Posterior vena cava (tissue), 2 donors: ENCODE results near the gene CD163L1. TPM values are rescaled to one million over a fixed set of nuclear protein-coding genes. Genes with fewer than 3 reads are reported as not detected.
"Not testable (repeated sequence)": the region's sequence is repeated elsewhere in the genome, so short reads cannot be mapped to it uniquely, and the experiment has no call there.

Experiments
- DNase-seq: peaks from one replicate; pipeline ENCODE4 v3.0.0-alpha.2; 2020; ENCODE audit warnings: low spot score
- intact Hi-C, 2 donors: fragments of 100-400 bp; cut with DNase I; formaldehyde crosslinking; loops; one replicate each; pipeline versions ENCODE4 v1.14.1 to v1.14.2; 2022 to 2023
- long read RNA-seq, 2 donors: library from polyadenylated mRNA; unstranded; transcript quantifications; one replicate each; pipeline ENCODE4 v2.0.0, GENCODE V29; 2020 to 2021
- total RNA-seq, 2 donors: library from RNA; stranded (reverse); fragmentation: NEBNext Ultra II Directional; extraction: Animal tissue kit (Norgen Biotek cat#: 25700); gene quantifications; one replicate each; pipeline ENCODE4 v1.2.1, GENCODE V29; 2021
- donor health status: DM: yes; HTN: yes; CAD: no.
- donor health status: DM: yes; HTN: yes; CAD: no.

The CD163L1 gene
- 10 to 100 TPM in 1 of 2 donors, 1 to 10 TPM in 1; 7.7 to 10.5 TPM for total RNA-seq
- long read RNA-seq, donor 1, partial matches to known transcripts, result 0 of 2 reads
- long read RNA-seq, donor 1, other reads (novel, unspliced or antisense), result 2 of 2 reads
- long read RNA-seq, donor 2, partial matches to known transcripts, result 0 of 1 reads
- long read RNA-seq, donor 2, other reads (novel, unspliced or antisense), result 1 of 1 reads

DNA sequence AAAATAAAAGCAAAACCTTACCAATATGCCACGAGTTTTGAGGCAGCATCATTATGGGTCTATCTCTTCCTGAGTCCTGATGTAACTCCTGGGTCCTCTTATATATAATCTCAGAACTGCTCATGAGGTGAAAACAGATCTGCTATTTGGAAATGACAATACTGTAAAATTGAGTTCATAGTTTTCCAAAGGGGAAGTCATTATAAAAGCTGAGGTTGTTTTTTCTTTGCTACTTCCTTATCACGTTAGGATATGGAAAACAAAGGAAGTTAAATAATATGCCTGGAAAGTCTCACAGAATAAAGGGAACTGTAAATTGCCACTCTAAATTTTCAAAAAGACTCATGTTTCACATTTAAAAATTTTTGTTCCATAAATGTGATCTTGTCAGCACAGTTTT, at the start of gene CD163L1:
TSS of gene CD163L1 (minus strand) at position 78 of the 400 bp plus-strand sequence. CDS start at position 52, 26 bp downstream.
- no peak for DNase-seq
- intact Hi-C loops, result no loop called here

DNA sequence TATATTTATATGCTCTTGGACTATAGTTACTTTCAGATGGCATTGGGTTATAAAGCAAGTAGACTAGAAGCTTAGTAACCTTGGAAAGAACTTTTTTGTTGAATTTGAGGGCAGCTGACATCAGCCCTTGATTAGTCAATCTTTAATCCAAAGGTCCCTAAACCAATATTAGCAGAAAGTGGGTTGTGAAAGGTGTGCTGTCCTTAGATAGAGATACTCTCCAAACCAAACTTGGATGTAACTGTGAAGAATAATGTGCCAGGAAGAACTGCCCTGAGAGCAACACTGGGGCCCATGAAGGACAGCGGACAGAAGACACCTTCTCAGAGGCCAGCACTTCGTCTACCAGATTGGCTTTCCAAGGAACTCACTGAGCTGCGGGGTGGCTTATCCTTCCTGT, 49.1 kb upstream of the CD163L1 start:
- intact Hi-C loops, result no loop called here
- peak; percentile 72 for DNase-seq

DNA sequence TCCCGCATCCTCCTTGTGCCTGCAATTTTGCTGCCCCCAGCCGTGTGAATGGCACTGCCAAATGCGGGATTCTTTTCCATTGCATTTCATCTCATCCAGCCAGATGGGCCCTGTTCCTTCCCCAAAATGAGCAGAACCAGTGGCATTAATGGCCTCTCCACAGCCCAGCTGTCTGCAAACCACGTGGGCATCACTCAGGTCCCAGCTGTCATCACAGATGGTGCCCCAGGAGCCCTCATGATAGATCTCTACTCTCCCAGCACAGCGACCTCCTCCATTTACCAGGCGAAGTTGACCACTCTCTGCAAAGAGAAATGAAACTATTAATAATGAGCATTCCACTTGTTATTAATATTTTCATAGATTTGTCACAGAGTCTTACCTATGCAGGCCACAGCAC, 42.6 kb upstream of the CD163L1 start:
- intact Hi-C loops, result no loop called here
- peak; percentile 52 for DNase-seq

DNA sequence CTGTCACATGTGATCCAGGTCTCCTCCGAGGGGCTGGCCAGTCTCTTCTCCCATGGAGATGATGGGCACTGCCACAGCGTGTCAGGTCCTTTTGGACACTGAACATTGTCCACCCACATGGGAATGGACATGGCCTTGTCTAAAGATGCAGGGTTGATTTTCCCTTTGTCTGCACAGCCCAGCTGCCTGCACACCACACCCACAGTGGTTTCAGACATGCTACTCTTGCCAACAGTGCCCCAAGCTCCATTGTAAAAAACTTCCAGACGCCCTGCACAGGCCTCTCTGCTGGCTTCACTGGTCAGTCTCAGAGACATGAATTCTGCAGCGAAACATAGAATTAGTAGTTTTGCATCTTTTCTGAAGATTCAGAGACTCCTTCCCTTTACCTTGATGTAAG, 41.1 kb upstream of the CD163L1 start:
- intact Hi-C loops, result no loop called here
- peak; percentile 35 for DNase-seq

DNA sequence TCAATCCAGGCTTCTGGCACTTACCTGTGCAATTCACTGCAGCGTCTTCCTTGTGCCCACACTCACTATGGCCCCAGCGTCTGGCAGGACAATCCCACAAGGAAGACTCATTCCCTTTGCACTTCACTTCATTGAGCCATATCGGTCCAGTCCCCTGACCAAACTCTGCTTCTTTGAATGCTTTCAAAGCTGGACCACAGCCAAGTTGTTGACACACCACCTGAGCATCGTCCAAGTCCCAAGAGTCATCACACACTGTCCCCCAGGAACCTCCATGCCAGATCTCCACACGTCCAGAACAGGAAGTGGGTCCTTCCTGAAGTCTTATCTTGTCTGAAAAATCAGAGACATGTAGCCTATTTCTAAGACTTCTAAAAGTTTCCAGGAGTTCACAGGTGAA, 39.4 kb upstream of the CD163L1 start:
- DNase-seq, result peak; percentile 40
- intact Hi-C loops, result no loop called here

DNA sequence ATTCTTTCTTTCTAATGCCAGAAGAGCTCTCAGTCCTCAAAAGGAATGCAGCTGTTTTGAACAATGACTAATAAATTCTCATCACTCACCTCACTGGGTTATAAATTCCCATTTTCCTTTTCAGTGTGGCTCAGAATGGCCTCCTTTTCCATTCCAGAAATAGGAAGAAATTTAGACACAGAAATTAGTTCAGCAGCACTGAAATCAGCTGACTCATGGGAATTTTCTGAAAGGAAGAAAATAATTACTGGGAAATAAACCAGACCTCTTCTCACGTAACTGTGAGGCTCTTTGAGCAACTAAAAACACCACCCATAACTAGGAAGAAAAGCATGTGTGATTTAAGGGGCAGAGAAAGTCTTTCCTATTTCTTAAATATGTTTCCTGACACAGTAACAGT, 35.8 kb upstream of the CD163L1 start:
- no peak for DNase-seq
- intact Hi-C loops, result no loop called here

DNA sequence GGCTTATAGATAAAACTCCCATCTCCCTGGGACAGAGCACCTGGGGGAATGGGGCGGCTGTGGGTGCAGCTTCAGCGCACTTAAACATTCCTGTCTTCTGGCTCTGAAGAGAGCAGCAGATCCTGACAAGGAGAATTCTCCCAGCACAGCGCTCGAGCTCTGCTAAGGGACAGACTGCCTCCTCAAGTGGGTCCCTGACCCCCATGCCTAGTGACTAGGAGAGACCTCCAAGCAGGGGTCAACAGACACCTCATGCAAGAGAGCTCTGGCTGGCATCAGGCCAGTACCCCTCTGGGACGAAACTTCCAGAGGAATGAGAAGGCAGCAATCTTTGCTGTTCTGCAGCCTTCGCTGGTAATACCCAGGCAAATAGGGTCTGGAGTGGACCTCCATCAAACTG, 28.1 kb upstream of the CD163L1 start:
- peak; percentile 62 for DNase-seq
- intact Hi-C loops, result no loop called here

DNA sequence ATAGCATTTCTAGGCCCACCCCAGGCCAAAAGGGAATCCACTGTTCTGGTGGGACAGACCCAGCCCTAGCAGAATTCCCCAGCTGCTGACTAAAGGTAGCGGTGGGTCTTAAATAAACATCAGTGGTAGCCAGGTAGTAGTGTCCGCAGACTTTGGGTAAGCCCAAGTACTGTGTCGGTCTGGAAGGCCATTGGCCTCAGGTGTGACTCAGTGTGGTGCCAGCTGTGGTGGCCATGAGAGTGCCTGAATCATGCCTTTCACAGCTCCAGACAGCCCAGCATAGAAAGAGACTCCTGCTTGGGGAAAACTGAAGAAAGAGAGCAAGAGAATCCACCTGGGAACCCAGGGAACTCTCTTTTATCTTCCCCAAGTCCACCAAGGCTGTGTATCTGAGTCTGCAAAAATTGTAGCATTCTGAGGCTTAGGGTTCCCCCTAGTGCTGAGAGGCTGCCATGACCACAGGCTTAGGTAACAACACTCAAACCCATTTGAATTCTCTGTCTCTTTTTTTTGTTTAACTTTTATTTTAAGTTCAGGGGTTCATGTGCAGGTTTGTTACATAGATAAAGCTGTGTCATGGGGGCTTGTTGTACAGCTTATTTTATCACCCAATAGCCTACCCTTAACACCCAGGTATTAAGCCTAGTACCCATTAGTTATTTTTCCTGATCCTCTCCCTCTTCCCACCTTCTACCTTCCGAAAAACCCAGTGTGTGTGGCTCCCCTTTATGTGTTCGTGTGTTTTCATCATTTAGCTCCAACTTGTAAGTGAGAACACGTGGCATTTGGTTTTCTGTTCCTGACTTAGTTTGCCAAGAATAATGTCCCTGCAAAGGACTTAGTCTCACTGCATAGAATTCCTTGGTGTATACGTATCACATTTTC, 16.7 kb upstream of the CD163L1 start:
- DNase-seq, result no peak
- intact Hi-C loops, result loop anchor here in 1 of 2 donors (5.0 kb wide), 1 partner anchor 233 kb away; no protein-coding TSS in a partner anchor

DNA sequence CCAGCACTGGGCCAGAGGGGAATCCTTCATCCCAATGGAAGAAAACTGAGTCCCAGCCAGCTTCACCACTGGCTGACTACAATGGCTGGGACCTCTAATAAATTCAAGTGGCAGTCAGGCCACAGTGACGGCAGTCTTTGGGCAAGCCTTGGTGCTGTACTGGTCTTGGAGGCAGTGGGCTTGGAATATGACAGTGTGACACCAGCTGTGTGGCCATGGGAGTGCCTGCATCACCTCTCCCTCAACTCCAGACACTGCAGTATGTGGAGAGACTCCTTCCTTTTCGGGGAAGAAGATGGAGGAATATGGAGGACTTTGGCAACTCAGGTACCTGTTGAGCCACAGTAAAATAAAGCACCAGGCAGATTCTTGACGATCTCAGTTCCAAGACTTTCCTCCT, 16.0 kb upstream of the CD163L1 start:
- intact Hi-C loops, result loop anchor here in 1 of 2 donors (5.0 kb wide), 1 partner anchor 233 kb away; no protein-coding TSS in a partner anchor
- DNase-seq, result no peak

DNA sequence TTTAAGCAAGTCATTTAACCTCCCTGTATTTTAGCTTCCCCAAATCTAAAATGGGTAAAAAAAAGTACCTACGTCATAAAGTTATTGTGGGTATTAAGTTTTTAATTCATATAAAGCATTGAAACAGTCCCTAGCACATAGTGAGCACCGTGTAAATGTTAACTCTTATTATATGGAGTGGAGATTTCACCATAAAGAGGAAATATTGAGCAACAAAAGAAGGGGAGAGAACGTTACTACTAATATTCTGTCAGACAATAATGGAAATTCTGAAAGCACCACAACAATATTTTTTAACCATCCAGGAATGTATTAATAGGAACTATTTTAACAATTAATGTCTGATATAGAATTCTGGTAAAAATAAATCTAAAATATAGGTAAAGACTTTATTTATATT, 7.8 kb upstream of the CD163L1 start:
- no peak for DNase-seq
- intact Hi-C loops, result no loop called here

DNA sequence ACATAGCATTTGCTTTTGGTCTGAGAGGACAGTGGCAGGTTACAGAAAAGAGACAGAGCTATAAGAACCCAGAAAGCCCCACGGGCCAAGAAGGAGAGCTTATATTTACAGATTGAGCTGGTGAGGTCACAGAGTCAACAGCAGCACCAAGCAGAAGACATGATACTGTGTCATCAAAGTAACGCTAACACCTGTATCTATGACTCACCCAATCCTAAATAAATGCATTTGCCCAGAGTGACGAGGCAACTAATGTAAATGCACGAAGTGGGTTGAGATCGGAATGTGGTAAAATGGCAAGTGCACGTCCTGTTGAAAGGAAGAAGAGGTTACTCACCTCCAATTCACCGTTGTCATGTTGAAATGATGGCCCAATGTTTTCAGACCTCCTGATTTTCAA, 6.7 kb upstream of the CD163L1 start:
- DNase-seq, result no peak
- intact Hi-C loops, result no loop called here

DNA sequence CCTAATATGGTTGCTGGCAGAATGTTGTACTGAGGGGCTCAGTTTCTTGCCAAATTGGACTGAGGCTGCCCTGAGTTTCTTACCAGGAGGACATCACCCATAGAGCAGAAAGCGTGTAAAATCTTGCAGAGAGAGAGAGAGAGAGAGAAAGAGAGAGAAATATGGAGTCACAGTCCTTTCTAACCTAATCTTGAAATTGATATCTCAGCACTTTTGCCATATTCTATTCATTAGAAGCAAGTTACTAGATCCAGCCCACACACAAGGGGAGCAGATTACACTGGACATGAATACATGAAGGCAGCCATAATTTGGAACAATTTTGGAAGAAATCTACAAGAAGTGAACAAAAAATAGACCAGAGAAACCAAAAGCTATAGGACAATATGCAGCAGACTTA, 4.1 kb upstream of the CD163L1 start:
- intact Hi-C loops, result no loop called here
- DNase-seq, result no peak

DNA sequence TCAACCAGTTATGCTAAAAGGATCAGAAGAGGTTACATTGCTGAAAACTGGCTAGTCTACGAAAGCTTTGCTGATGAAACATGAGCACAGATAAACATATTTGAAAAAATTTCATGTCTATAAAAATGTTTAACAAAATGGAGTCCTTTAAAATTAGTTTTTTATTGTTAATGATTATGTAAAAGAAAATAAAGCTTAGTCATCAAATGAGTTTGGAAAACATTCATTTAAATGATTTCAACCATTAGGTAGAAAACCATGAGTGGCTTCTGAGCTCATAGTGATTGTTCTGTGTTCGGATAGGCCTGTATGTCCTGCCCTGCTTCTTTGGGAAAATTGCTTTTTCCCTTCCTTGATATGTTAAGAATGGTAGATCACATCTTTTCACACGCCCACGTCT, 584 bp upstream of the CD163L1 start:
- no peak for DNase-seq
- intact Hi-C loops, result no loop called here

DNA sequence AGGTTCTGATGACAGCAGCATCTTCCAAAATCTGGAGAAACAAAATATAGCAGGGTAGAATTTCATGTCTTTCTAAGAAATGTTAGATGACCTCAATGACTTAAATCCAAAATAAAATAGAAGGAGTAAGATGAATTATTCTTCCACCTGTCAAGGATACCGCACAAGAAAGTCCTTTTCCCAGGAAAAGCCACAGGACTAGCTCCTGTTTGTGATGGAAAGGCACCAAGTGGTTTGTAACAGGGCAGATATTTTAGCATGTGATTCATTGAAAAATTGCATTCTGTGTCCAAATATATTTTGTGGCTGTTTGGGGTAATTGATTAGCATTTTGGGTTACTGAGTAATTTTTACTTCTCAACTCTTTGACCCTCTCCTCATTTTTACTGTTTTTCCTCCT, 2.7 kb downstream of the CD163L1 start:
- intact Hi-C loops, result no loop called here
- DNase-seq, result no peak

DNA sequence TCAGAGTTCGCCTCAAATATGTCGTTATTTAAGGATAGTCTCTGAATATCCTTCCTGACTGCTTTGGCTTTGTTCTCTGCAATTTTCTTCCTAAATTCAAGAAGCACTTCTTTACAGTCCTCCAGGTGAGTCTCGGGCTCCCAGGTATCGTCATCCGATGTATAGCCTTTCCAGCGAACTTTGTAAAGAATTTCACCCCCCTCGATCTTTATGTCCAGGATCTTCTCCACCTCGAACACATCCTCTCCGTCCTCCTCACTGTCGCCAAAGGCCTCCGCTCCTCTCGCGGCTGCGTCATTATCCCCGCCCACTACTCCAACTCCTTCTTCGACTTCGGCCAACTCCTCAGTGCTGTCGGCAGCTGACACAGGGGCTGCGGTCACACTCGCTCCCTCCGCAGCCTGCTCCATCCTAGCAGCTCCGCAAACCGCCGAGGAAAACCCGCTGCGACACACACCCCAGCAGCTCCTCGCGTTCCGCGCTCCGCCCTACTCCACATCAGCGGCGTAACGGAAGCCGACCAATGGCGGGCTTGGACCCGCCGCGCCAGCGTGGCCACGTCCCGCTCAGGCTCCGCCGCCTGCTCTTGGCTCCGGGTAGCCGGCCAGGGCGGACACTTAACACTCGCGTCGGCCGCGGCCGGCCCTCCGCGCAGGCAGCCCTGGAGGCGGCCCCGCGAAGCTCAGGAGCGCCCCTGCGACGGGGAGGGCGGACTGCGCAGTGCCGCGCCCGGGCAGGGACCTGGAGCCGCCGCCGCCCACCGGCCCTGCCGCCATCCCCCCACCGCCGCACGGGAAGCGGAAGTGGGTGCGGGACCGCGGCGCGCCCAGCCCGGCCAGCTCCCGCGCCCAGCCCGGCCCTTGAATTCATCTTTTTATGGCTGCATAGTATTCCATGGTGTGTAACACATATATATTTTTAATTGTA, 4.1 kb downstream of the CD163L1 start:
- peak; percentile 80 for DNase-seq
- intact Hi-C loops, result no loop called here

DNA sequence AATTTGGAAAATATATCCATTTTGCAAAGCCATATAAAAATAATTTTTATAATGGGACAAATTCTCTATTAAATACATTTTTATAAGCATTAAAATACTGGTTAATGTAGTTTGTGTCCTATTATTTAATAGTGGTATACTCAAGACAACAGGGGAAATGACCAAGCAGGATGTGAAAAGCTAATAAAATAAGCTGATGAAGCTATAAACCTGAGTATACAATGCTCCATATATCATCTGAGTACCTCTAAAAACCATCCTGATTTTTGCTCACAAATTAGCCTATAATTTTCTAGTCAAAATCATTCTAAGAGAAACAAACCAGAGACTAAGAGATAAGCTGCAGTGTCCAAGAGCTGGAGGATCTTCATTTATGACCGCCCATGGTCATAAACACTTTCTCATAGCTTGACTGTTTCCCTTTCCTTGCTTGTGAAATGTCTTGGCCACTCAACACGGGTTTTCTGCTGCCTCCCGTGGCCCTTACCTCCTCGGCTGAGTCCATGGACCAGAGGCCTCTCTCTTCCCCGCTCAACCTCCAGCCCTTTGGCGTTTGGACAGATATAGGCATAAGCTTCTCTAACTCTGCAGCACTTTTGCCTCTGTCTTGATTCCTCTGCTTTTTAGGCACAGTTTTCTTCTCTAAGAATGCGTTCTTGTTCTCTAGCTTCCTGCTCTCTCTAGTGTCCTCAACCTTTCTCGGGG, 5.5 kb downstream of the CD163L1 start:
- intact Hi-C loops, DNase-seq: not testable (repeated sequence)

DNA sequence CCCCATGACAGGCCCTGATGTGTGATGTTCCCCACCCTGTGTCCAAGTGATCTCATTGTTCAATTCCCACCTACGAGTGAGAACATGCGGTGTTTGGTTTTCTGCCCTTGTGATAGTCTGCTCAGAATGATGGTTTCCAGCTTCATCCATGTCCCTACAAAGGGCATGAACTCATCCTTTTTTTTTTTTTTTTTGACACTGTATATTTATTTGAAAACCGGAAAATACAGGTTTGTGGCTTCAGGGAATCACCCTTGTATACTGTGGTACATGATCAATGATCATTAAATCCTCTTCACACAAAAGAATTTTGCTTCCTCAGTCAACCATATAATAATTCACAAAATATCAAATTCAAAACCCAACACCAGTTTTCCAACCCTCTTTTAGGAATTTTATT, 6.5 kb downstream of the CD163L1 start:
- intact Hi-C loops, DNase-seq: not testable (repeated sequence)

DNA sequence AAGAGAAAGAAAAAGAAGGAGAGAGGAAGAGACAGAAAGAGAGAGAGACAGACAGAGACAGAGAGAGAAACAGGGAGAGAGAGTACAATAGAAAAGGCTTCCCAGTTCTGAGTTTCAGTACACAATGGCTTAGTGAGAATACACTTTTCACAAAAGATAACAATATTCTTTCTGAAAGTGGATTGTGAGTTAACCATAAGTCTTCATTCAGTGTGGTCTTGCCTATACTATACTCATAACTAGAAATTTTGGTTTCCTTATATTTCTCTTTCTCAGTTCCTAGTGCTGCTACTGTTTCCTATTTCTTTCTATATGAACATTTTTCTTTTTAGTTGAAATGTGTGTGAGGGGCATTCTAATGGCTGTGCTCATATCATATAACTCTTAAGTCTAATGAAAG, 9.3 kb downstream of the CD163L1 start:
- intact Hi-C loops, result no loop called here
- DNase-seq, result no peak

DNA sequence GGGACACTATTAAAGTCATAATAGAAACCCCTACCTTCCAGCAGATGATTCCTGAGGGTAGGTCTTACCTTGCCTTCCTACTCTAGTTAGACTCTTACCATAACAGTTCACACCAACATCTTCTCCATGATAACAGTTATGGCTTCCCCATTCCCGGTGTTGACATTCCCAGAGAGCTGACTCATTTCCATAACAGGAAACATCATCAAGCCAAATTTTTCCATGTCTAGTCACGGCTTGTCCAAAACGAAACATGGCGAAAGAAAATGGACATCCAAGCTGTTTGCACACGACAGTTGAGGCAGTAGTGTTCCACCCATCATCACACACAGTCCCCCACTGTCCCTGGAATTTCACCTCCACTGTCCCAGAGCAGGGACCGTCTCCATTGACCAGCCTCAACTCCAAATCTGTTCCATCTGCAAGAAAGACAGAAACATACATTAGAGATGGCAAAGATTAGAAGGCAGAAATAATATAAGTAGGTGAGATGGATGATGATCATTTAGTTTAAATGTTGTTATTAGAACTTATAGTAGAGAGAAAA, 10.6 kb downstream of the CD163L1 start:
- intact Hi-C loops, result no loop called here

More for the DNA sequence above, 10.6 kb downstream of the CD163L1 start:
- DNase-seq, result no peak
